Liver (tissue), 3 donors: ENCODE results near the gene CRACR2A.

Experiments
- CTCF ChIP-seq: fragments of 150-350 bp; IDR thresholded peaks from 2 replicates; pipeline ENCODE4 v1.5.1; 2017; ENCODE audit warnings: improper control_type of control experiment, low read depth, low read length; ENCODE audit not compliant: missing input control
- EGR1 ChIP-seq, 2 donors: IDR thresholded peaks; 2 replicates each; pipeline ENCODE4 v1.6.1; 2016 to 2018; ENCODE audit warnings: antibody characterized with exemption in 2 of 2, low read depth in 2 of 2
- FOXA1 ChIP-seq: IDR thresholded peaks from 2 replicates; pipeline ENCODE4 v1.6.1; 2016; ENCODE audit warnings: antibody characterized with exemption
- HNF4G ChIP-seq: IDR thresholded peaks from 2 replicates; pipeline ENCODE4 v1.6.1; 2016; ENCODE audit warnings: antibody characterized with exemption
- REST ChIP-seq: IDR thresholded peaks from 2 replicates; pipeline ENCODE4 v1.6.1; 2016; ENCODE audit warnings: antibody characterized with exemption, mild to moderate bottlenecking
- SP1 ChIP-seq: IDR thresholded peaks from 2 replicates; pipeline ENCODE4 v1.6.1; 2018; ENCODE audit warnings: antibody characterized with exemption, mild to moderate bottlenecking
- TAF1 ChIP-seq: conservative IDR thresholded peaks from 2 replicates; pipeline ENCODE4 v1.6.1; 2016; ENCODE audit warnings: antibody characterized with exemption, mild to moderate bottlenecking
- YY1 ChIP-seq: IDR thresholded peaks from 2 replicates; pipeline ENCODE4 v1.6.1; 2016; ENCODE audit warnings: antibody characterized with exemption, mild to moderate bottlenecking
- ZBTB33 ChIP-seq: IDR thresholded peaks from 2 replicates; pipeline ENCODE4 v1.6.1; 2016; ENCODE audit warnings: antibody characterized with exemption
- TF ChIP-seq, protein P1 (sequence below): IDR thresholded peaks from 2 replicates; pipeline ENCODE4 v1.6.1; 2016; ENCODE audit warnings: antibody characterized with exemption
- donor health status: healthy.
- donor health status: healthy.

DNA sequence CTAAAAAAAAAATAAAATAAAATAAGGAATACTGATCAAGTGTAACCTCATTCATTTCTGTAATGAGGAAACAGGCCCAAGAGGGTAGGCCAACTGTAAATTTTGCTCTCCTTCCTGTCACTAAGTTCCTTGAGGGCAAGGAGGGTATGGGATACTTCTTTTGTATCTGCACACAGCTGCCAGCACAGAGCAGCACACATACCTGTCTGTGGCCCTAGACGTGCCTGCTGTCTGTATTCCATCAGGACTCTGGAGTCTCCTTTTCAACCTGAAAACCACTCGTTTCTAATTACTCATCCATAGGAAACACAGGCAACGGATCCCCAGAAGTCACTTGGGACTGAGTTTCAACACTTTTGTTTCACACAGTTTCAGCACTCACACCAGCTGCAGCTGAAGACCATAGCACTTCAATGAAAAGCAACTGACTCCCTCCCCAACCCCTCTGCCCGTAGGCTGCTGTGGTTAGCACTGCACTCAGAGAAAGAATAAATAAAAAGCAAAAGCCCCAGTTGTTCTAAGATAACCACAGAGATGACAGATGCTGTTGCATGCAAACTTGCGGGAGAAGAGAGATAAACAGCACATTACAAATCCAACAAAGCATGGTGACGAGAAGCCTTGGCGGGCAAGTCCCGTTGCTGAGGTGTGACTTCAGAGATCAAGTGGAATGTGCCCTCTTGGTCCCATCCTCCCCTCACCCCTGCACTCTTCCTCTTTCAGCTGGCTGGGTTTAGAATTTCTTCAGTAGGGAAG is 24.9 kb downstream of the CRACR2A start:
- TF ChIP-seq CTCF (no peak), TAF1 (no peak), ZBTB33 (no peak), FOXA1 (no peak), YY1 (no peak), SP1 (no peak), HNF4G (no peak), EGR1 (IDR thresholded peaks at IDR 0.05; ENCODE audit: low read depth in 2 of 2) (no peak), REST (no peak)
- TF ChIP-seq, protein P1, sequence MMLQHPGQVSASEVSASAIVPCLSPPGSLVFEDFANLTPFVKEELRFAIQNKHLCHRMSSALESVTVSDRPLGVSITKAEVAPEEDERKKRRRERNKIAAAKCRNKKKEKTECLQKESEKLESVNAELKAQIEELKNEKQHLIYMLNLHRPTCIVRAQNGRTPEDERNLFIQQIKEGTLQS: no peak
